ENCODE measurements around the gene FCGBP.

DNA sequence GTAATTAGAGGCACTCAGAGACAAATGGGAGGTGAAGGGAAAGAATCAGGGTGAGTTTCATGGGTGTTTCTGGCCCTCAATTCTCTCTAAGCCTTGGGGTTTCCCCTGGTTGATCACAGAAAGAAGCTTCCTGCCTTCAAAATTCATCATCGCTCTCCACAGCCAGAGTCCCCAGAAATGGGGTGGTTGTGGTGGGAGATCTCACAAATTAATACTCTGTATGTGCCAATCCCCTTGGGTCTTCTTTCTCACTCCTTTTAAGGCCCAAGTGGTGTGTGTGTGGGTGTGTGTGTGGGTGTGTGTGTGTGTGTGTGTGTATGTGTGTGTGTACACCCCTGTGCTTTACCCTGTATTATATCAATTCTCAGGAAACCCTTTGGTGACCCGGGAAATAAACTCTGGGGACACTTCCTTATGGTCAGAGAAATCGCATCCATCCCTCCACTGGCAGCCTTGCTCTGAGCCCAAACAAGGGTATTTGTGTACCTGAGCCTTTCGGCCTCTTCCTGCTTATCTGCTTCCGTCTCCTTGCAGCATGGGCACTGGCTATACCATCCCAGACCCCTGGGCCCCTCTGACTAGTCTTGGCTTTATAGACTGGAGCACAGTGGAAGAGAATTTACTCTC, 2.8 kb upstream of the FCGBP start:
- TF ChIP-seq, protein P1, sequence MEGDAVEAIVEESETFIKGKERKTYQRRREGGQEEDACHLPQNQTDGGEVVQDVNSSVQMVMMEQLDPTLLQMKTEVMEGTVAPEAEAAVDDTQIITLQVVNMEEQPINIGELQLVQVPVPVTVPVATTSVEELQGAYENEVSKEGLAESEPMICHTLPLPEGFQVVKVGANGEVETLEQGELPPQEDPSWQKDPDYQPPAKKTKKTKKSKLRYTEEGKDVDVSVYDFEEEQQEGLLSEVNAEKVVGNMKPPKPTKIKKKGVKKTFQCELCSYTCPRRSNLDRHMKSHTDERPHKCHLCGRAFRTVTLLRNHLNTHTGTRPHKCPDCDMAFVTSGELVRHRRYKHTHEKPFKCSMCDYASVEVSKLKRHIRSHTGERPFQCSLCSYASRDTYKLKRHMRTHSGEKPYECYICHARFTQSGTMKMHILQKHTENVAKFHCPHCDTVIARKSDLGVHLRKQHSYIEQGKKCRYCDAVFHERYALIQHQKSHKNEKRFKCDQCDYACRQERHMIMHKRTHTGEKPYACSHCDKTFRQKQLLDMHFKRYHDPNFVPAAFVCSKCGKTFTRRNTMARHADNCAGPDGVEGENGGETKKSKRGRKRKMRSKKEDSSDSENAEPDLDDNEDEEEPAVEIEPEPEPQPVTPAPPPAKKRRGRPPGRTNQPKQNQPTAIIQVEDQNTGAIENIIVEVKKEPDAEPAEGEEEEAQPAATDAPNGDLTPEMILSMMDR (conservative IDR thresholded peaks at IDR 0.05 in 1 of 2, IDR thresholded peaks at IDR 0.05 in 1 of 2; ENCODE audit: extremely low read depth in 1 of 2, insufficient read depth in 1 of 2, low read depth in 1 of 2, low read length in 2 of 2), result no peak
- TF ChIP-seq EZH2 (IDR thresholded peaks at IDR 0.05; ENCODE audit: borderline replicate concordance, low read length), result no peak
